SH-SY5Y (cell line): ENCODE measurements around the gene ZP1.

Source experiments
- GATA2 ChIP-seq: IDR thresholded peaks from 2 replicates; pipeline ENCODE4 v1.6.1; 2011; ENCODE audit warnings: mild to moderate bottlenecking, low read depth, low read length
- GATA3 ChIP-seq: IDR thresholded peaks from 2 replicates; pipeline ENCODE4 v1.6.1; 2011; ENCODE audit warnings: low read depth, mild to moderate bottlenecking, low read length, moderate library complexity

DNA sequence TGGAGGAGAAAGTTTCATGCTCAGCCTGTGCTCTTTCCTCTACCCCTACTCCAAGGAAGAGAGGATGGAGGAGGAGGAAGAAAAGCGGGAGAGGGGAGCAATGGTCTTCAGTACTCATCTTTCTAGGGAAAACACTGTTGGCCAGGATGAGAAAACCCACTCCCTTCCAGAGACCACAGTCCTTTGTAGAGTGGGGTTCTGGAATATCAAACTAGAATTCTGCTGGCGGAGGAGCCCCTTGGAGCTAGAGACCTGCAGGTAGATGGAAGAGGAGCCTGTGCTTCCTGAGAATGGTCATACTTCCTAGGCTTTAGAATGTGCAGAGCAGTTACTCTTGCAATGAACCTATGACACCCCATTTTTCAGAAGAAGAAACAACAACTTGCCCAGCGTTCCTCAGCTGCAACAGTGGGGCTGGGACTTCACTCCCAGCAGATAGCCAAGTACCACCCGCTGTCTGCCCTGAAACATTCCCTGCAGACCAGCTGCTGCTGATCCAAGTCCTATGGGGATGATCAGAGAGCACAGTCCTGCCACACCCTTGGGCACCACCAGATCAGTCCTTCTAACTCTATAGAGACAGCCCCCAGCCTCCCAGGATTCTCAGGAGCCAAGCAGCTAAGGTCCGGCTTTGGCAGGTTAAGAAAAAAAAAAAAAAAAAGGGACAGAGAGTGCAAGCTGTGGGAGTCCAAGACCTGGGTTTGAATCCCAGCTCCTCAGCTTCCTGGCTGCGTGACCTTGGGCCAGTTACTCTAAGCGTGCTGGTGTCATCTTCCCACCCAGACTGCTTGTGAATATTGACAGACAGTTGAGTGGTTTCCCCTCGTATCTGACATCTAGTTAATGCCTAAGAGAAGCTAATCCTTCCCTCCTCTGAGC is 12.3 kb upstream of the ZP1 start:
- TF ChIP-seq GATA2 (no peak), GATA3 (no peak)
